H1 (cell line): ENCODE data around the gene PAK1IP1. TPM values are rescaled to one million over a fixed set of nuclear protein-coding genes. Genes with fewer than 3 reads are reported as not detected.

Experiments
- CTCF ChIA-PET: fragments of 300-600 bp; sonication (Branson Sonifier 250); formaldehyde crosslinking; loops from one replicate; lab custom pipeline; 2021; ENCODE audit not compliant: partially characterized antibody; lab: Charles Lee
- POLR2A ChIA-PET: fragments of 300-600 bp; sonication (Branson Sonifier 250); formaldehyde crosslinking; loops from one replicate; lab custom pipeline; 2021; ENCODE audit warnings: inconsistent platforms; ENCODE audit not compliant: partially characterized antibody; lab: Charles Lee
- DNase-seq, 2 experiments: peaks; one replicate each; pipeline versions ENCODE4 v3.0.0 to v3.0.0-alpha.2; 2010 to 2022; ENCODE audit warnings: low spot score in 2 of 2, low read depth in 1 of 2, mixed read lengths in 1 of 2
- FAIRE-seq: peaks from 2 replicates; lab custom pipeline; 2011; peaks lifted over from hg19 to GRCh38; lab: Jason Lieb, UNC
- H2AFZ ChIP-seq: 2 replicates; pipeline ENCODE4 v1.8.1; 2012; ENCODE audit warnings: low read length, inconsistent platforms
- H2AK5ac ChIP-seq: 2 replicates; pipeline ENCODE4 v1.6.1; 2013; ENCODE audit warnings: low read depth, low read length
- H2BK120ac ChIP-seq: replicated peaks from 2 replicates; pipeline ENCODE3; 2013; ENCODE audit warnings: low read depth, low read length, inconsistent platforms
- H2BK12ac ChIP-seq: 2 replicates; pipeline ENCODE4 v1.6.1; 2013; ENCODE audit warnings: low read depth, low read length
- H2BK15ac ChIP-seq: 2 replicates; pipeline ENCODE4 v1.6.1; 2013; ENCODE audit warnings: low read length
- H2BK20ac ChIP-seq: 2 replicates; pipeline ENCODE4 v1.6.1; 2013; ENCODE audit warnings: low read length
- H2BK5ac ChIP-seq: 2 replicates; pipeline ENCODE4 v1.6.1; 2013; ENCODE audit warnings: low read depth, low read length
- H3K14ac ChIP-seq: 2 replicates; pipeline ENCODE4 v1.6.1; 2013; ENCODE audit warnings: inconsistent platforms; ENCODE audit not compliant: insufficient read length
- H3K18ac ChIP-seq: 2 replicates; pipeline ENCODE4 v1.6.1; 2013; ENCODE audit warnings: low read length; ENCODE audit errors: extremely low read depth
- H3K23ac ChIP-seq: 2 replicates; pipeline ENCODE4 v1.6.1; 2013; ENCODE audit warnings: inconsistent platforms; ENCODE audit not compliant: insufficient read length
- H3K23me2 ChIP-seq: 2 replicates; pipeline ENCODE4 v1.6.1; 2013; ENCODE audit warnings: low read depth, low read length
- H3K27ac ChIP-seq: 2 replicates; pipeline ENCODE4 v1.6.1; 2011; ENCODE audit warnings: low read depth, low read length, inconsistent platforms
- H3K27me3 ChIP-seq, 4 experiments: replicated peaks in 1 of 4; 1 replicate in 1 of 4; 2 replicates in 3 of 4; pipeline versions ENCODE4 v1.6.1 to v1.8.1; 2011 to 2013; ENCODE audit warnings: low read length in 3 of 4, mild to moderate bottlenecking in 3 of 4, inconsistent platforms in 2 of 4, mixed read lengths in 2 of 4, moderate library complexity in 1 of 4; ENCODE audit not compliant: control insufficient read depth in 3 of 4, insufficient read depth in 3 of 4; ENCODE audit errors: extremely low read depth in 1 of 4
- H3K36me3 ChIP-seq, 4 experiments: 2 replicates each; pipeline versions ENCODE4 v1.6.1 to v1.8.1; 2011 to 2013; ENCODE audit warnings: mild to moderate bottlenecking in 4 of 4, low read length in 3 of 4, moderate library complexity in 2 of 4, control low read depth in 1 of 4, inconsistent platforms in 1 of 4; ENCODE audit not compliant: insufficient read depth in 4 of 4, control insufficient read depth in 2 of 4
- H3K4ac ChIP-seq: replicated peaks from 2 replicates; pipeline ENCODE3; 2013; ENCODE audit warnings: low read length, low read depth, mixed read lengths, inconsistent platforms; ENCODE audit not compliant: insufficient read length
- H3K4me1 ChIP-seq, 4 experiments: replicated peaks in 1 of 4; 1 replicate in 1 of 4; 2 replicates in 3 of 4; pipeline versions ENCODE4 v1.6.1 to v1.8.1; 2011 to 2013; ENCODE audit warnings: low read length in 3 of 4, inconsistent platforms in 2 of 4, mixed read lengths in 1 of 4; ENCODE audit not compliant: insufficient read depth in 4 of 4, control insufficient read depth in 3 of 4
- H3K4me2 ChIP-seq, 2 experiments: 2 replicates each; pipeline versions ENCODE4 v1.6.1 to v1.8.1; 2011 to 2013; ENCODE audit warnings: low read depth in 2 of 2, low read length in 2 of 2, control low read depth in 1 of 2, inconsistent platforms in 1 of 2, mild to moderate bottlenecking in 1 of 2; ENCODE audit not compliant: insufficient read depth in 1 of 2
- H3K4me3 ChIP-seq, 4 experiments: fragments of 200-600, 300-600 bp in 1 of 4; sonication (generic), shearing (Covaris generic), sonication (Bioruptor Twin) in 1 of 4; 2 replicates each; pipeline versions ENCODE4 v1.5.1 to v1.8.1; 2011 to 2016; ENCODE audit warnings: low read length in 4 of 4, low read depth in 3 of 4, control low read depth in 2 of 4, inconsistent platforms in 2 of 4, mild to moderate bottlenecking in 2 of 4, mixed read lengths in 1 of 4, moderate library complexity in 1 of 4; ENCODE audit not compliant: insufficient read depth in 2 of 4; ENCODE audit errors: extremely low read depth in 1 of 4
- H3K56ac ChIP-seq: replicated peaks from 2 replicates; pipeline ENCODE3; 2013; ENCODE audit warnings: low read depth, mild to moderate bottlenecking, mixed read lengths, low read length, inconsistent platforms; ENCODE audit not compliant: insufficient read length
- H3K79me1 ChIP-seq: 2 replicates; pipeline ENCODE4 v1.6.1; 2013; ENCODE audit warnings: low read depth, low read length, control low read depth
- H3K79me2 ChIP-seq, 2 experiments: 2 replicates each; pipeline versions ENCODE4 v1.6.1 to v1.8.1; 2012 to 2013; ENCODE audit warnings: low read length in 2 of 2, mild to moderate bottlenecking in 2 of 2, inconsistent platforms in 1 of 2; ENCODE audit not compliant: insufficient read depth in 2 of 2, control insufficient read depth in 1 of 2
- H3K9ac ChIP-seq, 4 experiments: replicated peaks in 1 of 4; 1 replicate in 1 of 4; 2 replicates in 3 of 4; pipeline versions ENCODE4 v1.6.1 to v1.8.1; 2011 to 2013; ENCODE audit warnings: low read depth in 3 of 4, low read length in 3 of 4, control low read depth in 2 of 4, mild to moderate bottlenecking in 2 of 4, moderate library complexity in 2 of 4, inconsistent platforms in 1 of 4; ENCODE audit errors: extremely low read depth in 1 of 4
- H3K9me3 ChIP-seq, 2 experiments: 2 replicates each; pipeline versions ENCODE4 v1.6.1 to v1.8.1; 2012 to 2013; ENCODE audit warnings: mild to moderate bottlenecking in 2 of 2, moderate library complexity in 2 of 2, control low read depth in 1 of 2, inconsistent platforms in 1 of 2, low read depth in 1 of 2, low read length in 1 of 2, mixed read lengths in 1 of 2; ENCODE audit not compliant: insufficient read depth in 2 of 2
- H4K20me1 ChIP-seq, 2 experiments: replicated peaks in 1 of 2; 2 replicates each; pipeline versions ENCODE3 to v1.8.1; 2011 to 2013; ENCODE audit warnings: inconsistent platforms in 2 of 2, low read length in 2 of 2, mild to moderate bottlenecking in 1 of 2; ENCODE audit not compliant: insufficient read depth in 2 of 2, control insufficient read depth in 1 of 2
- H4K5ac ChIP-seq: 2 replicates; pipeline ENCODE4 v1.6.1; 2013; ENCODE audit warnings: low read length, low read depth, mixed read lengths, inconsistent platforms; ENCODE audit not compliant: insufficient read length
- H4K8ac ChIP-seq: 2 replicates; pipeline ENCODE4 v1.8.0; 2013; ENCODE audit warnings: mild to moderate bottlenecking, moderate library complexity, low read length, inconsistent platforms; ENCODE audit not compliant: insufficient read depth; ENCODE audit errors: extremely low read depth
- H4K91ac ChIP-seq: replicated peaks from 2 replicates; pipeline ENCODE3; 2013; ENCODE audit warnings: low read length, mixed read lengths, inconsistent platforms; ENCODE audit not compliant: insufficient read length
- WGBS, 2 experiments: shearing (Covaris generic) in 1 of 2; methylation state at CpG; one replicate each; pipeline versions ENCODE4 v1.1.6 to v1.1.7; 2013 to 2015; ENCODE audit warnings: low lambda C conversion rate in 2 of 2, mixed read lengths in 2 of 2, inconsistent platforms in 1 of 2, low coverage in 1 of 2, missing lambda C conversion rate in 1 of 2; ENCODE audit not compliant: insufficient replicate concordance in 2 of 2, insufficient coverage in 1 of 2, insufficient read length in 1 of 2; ENCODE audit errors: extremely low coverage in 1 of 2, missing lambda C conversion rate in 1 of 2; 5-methylcytosine and 5-hydroxymethylcytosine counted together
- polyA plus RNA-seq, 7 experiments: library from polyadenylated mRNA; depleted of rRNA in 3 of 7; stranded (reverse) in 5 of 7; unstranded in 2 of 7; fragments of >200 nt in 5 of 7; fragments of 200-250 nt in 2 of 7; gene quantifications; 1 replicate in 5 of 7; 2 replicates in 1 of 7; 4 replicates in 1 of 7; pipeline versions ENCODE4 v1.2.1 to v1.2.3, GENCODE V29; 2011 to 2013; ENCODE audit warnings: missing spikeins in 2 of 7, mixed read lengths in 2 of 7
- total RNA-seq: library from RNA; stranded (reverse); fragmentation: NEBNext Ultra II Directional; extraction: Animal tissue kit (Norgen Biotek cat#: 25700); gene quantifications from 2 replicates; pipeline ENCODE4 v1.2.1, GENCODE V29; 2021

Gene PAK1IP1
- total and polyA plus RNA-seq, 2 of the 8 experiments (the other 6 are each of a cell fraction or from before 2014, with no cell fraction given) = 19.7 to 43.6 TPM

GRCh38 chr6:10678456-10678855 is 16.3 kb upstream of the PAK1IP1 start:
- H2AFZ ChIP-seq = no peak overlapping the region
- CTCF ChIA-PET = interaction anchor here (1.3 kb wide), 1 partner anchor 9 kb away, joined by 4 read pairs; no protein-coding TSS in a partner anchor
- no peaks in the 10 kb centered on the region for H3K9me3 ChIP-seq
- H3K56ac ChIP-seq = no peak overlapping the region
- H3K23me2 ChIP-seq = no peaks in the 10 kb centered on the region
- H3K9ac ChIP-seq = no peak overlapping the region
- FAIRE-seq = no peak
- no peak overlapping the region for H4K8ac ChIP-seq
- H3K4me2 ChIP-seq = no peak overlapping the region
- no peaks in the 10 kb centered on the region for H3K79me1 ChIP-seq
- no peaks in the 10 kb centered on the region for H3K4me1 ChIP-seq
- no peak overlapping the region for H3K4ac ChIP-seq
- no peak overlapping the region for H2BK12ac ChIP-seq
- no peak overlapping the region for H3K23ac ChIP-seq
- no peak overlapping the region for H4K5ac ChIP-seq
- no peak overlapping the region for H3K27ac ChIP-seq
- no peaks in the 10 kb centered on the region for H3K79me2 ChIP-seq
- no peak overlapping the region for H2AK5ac ChIP-seq
- H3K18ac ChIP-seq = no peak overlapping the region
- no peaks in the 10 kb centered on the region for H3K27me3 ChIP-seq
- H2BK20ac ChIP-seq = no peak overlapping the region
- WGBS, 2 experiments = 97% methylated on average over 4 of the region's 4 CpGs; no CpG with 5 or more reads in 1 of the 2 experiments
- no peaks in the 10 kb centered on the region for H3K36me3 ChIP-seq
- H2BK5ac ChIP-seq = no peak overlapping the region
- POLR2A ChIA-PET = interaction anchor here (1.2 kb wide), 1 partner anchor 16 kb away, joined by 3 read pairs; the partner anchor contains the start of genes C6orf52 and PAK1IP1
- H3K4me3 ChIP-seq = no peak overlapping the region
- H4K20me1 ChIP-seq = no peaks in the 10 kb centered on the region
- H2BK120ac ChIP-seq = no peak overlapping the region
- H4K91ac ChIP-seq = no peak overlapping the region
- DNase-seq = no peak
- H3K14ac ChIP-seq = no peak overlapping the region
- H2BK15ac ChIP-seq = no peak overlapping the region
